Sigmoid colon (tissue), 7 donors: Measurements from ENCODE around the gene MROH8. TPM values are rescaled to one million over a fixed set of nuclear protein-coding genes. Genes with fewer than 3 reads are reported as not detected.

Experiments
- DNase-seq: peaks from one replicate; pipeline ENCODE4 v3.0.0-alpha.2; 2019
- H3K27ac ChIP-seq, 4 donors: fragments of 200-600 bp; sonication (generic); one replicate each; pipeline ENCODE4 v1.5.1; 2016 to 2019; ENCODE audit warnings: mild to moderate bottlenecking in 1 of 4
- H3K27me3 ChIP-seq, 3 donors: fragments of 200-600 bp; sonication (generic); one replicate each; pipeline ENCODE4 v1.5.1; 2019; ENCODE audit warnings: mild to moderate bottlenecking in 1 of 3
- H3K36me3 ChIP-seq, 4 donors: fragments of 200-600 bp; sonication (generic); one replicate each; pipeline ENCODE4 v1.5.1; 2016 to 2019
- H3K4me1 ChIP-seq, 4 donors: fragments of 200-600 bp; sonication (generic); one replicate each; pipeline ENCODE4 v1.5.1; 2017 to 2019
- H3K4me3 ChIP-seq, 4 donors: fragments of 200-600 bp; sonication (generic); one replicate each; pipeline ENCODE4 v1.5.1; 2017 to 2019; ENCODE audit warnings: mild to moderate bottlenecking in 2 of 4, moderate library complexity in 1 of 4
- H3K9me3 ChIP-seq, 4 donors: fragments of 200-600 bp in 3 of 4; sonication (generic) in 3 of 4; one replicate each; pipeline versions ENCODE4 v1.5.1 to v1.6.1; 2013 to 2019
- CTCF ChIP-seq, 4 experiments: fragments of 450-650 bp in 3 of 4; fragments of 200-600 bp in 1 of 4; IDR thresholded peaks; one replicate each; pipeline ENCODE4 v1.5.1; 2016 to 2019; ENCODE audit warnings: antibody characterized with exemption in 4 of 4, mild to moderate bottlenecking in 3 of 4, moderate library complexity in 2 of 4
- EP300 ChIP-seq, 4 donors: sonication (generic); formaldehyde crosslinking; IDR thresholded peaks; one replicate each; pipeline ENCODE4 v1.6.1; 2017; ENCODE audit warnings: antibody characterized with exemption in 4 of 4
- POLR2A ChIP-seq, 2 donors: fragments of 450-650 bp; IDR thresholded peaks; one replicate each; pipeline ENCODE4 v1.6.1; 2016; ENCODE audit warnings: antibody characterized with exemption in 2 of 2, mild to moderate bottlenecking in 2 of 2, moderate library complexity in 2 of 2
- POLR2AphosphoS5 ChIP-seq, 4 donors: sonication (generic); formaldehyde crosslinking; IDR thresholded peaks; one replicate each; pipeline ENCODE4 v1.6.1; 2017; ENCODE audit warnings: antibody characterized with exemption in 4 of 4
- WGBS, 2 donors: extraction: QIAGEN DNeasy Blood & Tissue Kit; methylation state at CpG; one replicate each; pipeline ENCODE4 v1.1.7; 2013; 5-methylcytosine and 5-hydroxymethylcytosine counted together
- intact Hi-C: fragments of 100-400 bp; cut with DNase I; formaldehyde crosslinking; loops from one replicate; pipeline ENCODE4 v1.15.1; 2023
- polyA plus RNA-seq, 3 donors: library from polyadenylated mRNA; stranded (reverse); fragments of 200-250 nt; gene quantifications; one replicate each; pipeline ENCODE4 v1.2.3, GENCODE V29; 2013
- total RNA-seq, 4 donors: library from RNA; depleted of rRNA; stranded (reverse); fragments of >200 nt; gene quantifications; one replicate each; pipeline ENCODE4 v1.1.0, GENCODE V29; 2016
- donor health status: healthy with polysubstance abuse.
- donor health status: Bipolar disorder and iron deficiency.
- donor health status: healthy.

Gene MROH8
- total and polyA plus RNA-seq, 7 donors, result 0.46 to 11.1 (median 2.4) TPM

DNA sequence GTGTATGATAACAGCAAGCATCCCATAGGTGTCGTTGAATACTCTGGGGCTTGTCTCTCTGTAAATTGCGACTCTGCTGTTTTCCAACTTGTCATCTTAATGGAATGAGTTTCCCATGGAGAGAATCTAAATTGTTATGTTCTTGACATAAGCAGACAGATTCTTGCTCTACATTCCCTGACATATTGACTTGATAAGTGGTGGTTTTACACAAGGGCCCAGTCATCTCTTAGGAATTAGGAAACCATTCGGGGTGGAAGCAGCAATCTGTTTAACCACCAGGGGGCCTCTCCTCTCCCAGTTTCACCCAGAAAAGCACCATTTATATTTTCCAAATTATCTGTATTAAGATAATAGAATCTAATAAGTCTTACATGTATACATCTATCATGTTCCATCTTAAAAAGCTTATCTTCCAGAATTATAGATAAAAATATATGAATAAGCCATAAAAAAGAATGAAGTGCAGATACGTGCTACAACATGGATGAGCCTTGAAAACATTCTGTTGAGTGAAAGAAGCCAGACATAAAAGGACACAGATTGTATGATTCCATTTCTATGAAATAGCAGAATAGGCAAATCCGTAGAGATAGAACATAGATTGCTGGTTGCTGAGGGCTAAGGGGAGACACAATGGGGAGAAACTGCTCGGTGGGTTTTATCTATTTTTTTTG is 23.1 kb upstream of the MROH8 start:
- Histone ChIP-seq H3K4me1 (peaks cover 0 to 14% (median 7%) of the 10 kb centered on the region in 4 donors), H3K9me3 (no peaks in the 10 kb centered on the region), H3K4me3 (no peak overlapping the region), H3K27me3 (no peaks in the 10 kb centered on the region), H3K27ac (peak overlapping the region; percentile 47 to 76 (median 63)), H3K36me3 (peaks cover 14 to 76% (median 33%) of the 10 kb centered on the region in 4 donors)
- intact Hi-C loops, result loop anchor here (5.0 to 10.0 kb wide), 2 partner anchors 182 to 330 kb away; no protein-coding TSS in a partner anchor
- 77 to 79% methylated on average over 6 of the region's 6 CpGs for WGBS, 2 donors
- TF ChIP-seq EP300 (IDR thresholded peaks at IDR 0.05) (no peak), POLR2AphosphoS5 (IDR thresholded peaks at IDR 0.05) (peak in 3 of 4 donors; percentile 20 to 38 (median 33)), CTCF (IDR thresholded peaks at IDR 0.05) (peak; percentile 53 to 79 (median 65))
- DNase-seq, result no peak

DNA sequence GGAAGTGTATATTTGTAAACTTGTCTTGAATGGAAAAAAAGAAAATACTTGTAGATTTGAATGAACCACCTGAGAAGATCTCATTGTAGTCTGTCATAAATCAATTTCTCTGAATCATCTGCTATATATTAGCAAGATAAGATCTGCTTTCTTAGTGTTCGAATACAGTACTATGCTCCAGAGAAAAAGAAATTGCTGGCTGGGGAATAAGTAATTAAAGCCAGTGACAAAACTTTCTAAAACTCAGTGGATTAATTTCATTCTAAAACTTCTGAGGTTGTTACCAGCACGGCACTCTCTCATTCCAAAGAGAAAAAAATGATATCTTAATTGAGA is 22.4 kb upstream of the MROH8 start:
- H3K4me1 ChIP-seq, result peaks cover 0 to 14% (median 7%) of the 10 kb centered on the region in 4 donors
- TF ChIP-seq EP300 (IDR thresholded peaks at IDR 0.05), result no peak
- TF ChIP-seq POLR2A (IDR thresholded peaks at IDR 0.05), result no peak
- no peak for TF ChIP-seq CTCF (IDR thresholded peaks at IDR 0.05)
- TF ChIP-seq POLR2AphosphoS5 (IDR thresholded peaks at IDR 0.05), result no peak
- 81 to 84% methylated on average over 2 of the region's 2 CpGs for WGBS, 2 donors
- no peaks in the 10 kb centered on the region for H3K9me3 ChIP-seq
- DNase-seq, result no peak
- peak overlapping the region; percentile 47 to 76 (median 63) for H3K27ac ChIP-seq
- peaks cover 12 to 70% (median 28%) of the 10 kb centered on the region in 4 donors for H3K36me3 ChIP-seq
- no peak overlapping the region for H3K4me3 ChIP-seq
- H3K27me3 ChIP-seq, result no peaks in the 10 kb centered on the region
- intact Hi-C loops, result loop anchor here (5.0 to 10.0 kb wide), 2 partner anchors 183 to 331 kb away; no protein-coding TSS in a partner anchor

DNA sequence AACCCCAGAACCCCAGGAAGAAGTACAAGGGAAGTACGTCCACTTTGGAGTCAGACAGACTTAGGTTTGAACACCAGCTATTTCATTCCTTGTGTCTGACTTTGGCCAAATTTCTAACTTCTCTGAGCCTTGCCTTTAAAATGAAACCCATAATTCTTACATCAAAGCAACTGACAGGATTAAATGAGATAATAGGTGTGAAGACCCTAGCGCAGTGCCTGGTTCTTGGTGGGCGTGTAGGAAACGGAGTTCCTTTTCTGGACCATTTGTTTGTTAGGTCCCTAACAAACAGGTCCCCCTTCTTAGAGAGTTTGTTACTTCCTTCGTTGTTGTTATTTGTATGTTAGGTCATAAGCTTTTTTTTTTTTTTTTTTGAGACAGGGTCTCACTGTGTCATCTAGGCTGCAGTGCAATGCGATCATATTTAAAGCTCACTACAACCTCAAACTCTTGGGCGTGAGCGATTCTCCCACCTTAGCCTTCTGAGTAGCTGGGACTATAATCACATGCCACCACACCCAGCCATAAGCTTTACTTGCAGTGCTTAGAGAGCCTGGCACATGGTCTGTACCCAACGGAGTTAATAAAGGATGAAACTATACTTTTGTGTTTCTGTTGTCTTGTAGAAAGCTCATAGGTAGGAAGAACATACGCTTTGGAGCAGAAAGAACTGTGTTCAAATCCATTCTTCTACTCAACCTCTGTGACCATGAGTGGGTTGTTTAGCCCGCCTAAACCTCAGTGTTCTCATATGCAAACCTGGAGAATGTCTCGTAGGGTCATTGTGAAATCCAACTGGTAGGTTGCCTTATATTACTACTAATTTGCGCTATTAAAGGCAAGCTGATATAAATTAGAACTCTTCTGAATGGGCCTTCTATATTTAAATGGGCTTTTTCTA is 21.8 kb upstream of the MROH8 start:
- H3K36me3 ChIP-seq, result peaks cover 12 to 63% (median 27%) of the 10 kb centered on the region in 4 donors
- 79 to 88% methylated on average over 13 of the region's 13 CpGs for WGBS, 2 donors

DNA sequence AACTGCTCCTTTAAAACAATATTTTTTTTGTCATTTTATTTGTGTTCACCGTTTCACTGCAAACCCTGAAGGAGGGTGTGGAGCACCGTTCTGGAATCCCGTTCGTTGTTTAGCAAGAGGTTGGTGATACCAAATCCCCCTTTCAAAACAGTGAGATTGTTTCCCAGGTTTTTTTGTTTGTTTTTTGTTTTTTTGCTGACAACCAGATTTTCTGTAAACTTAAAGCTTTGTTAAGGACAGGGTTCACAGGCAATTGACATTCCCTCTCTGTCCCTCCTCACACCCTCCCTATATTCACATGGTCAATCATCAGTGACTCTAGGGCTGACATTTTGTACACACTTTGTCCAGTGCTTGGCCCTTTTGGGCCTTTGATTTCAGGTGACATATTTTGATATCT is 21.0 kb upstream of the MROH8 start:
- WGBS, 2 donors, result 89 to 91% methylated on average over 4 of the region's 4 CpGs
- Histone ChIP-seq H3K27ac (no peak overlapping the region), H3K27me3 (no peaks in the 10 kb centered on the region), H3K4me1 (peaks cover 0 to 16% (median 10%) of the 10 kb centered on the region in 4 donors), H3K36me3 (peaks cover 8 to 55% (median 27%) of the 10 kb centered on the region in 4 donors), H3K9me3 (no peaks in the 10 kb centered on the region), H3K4me3 (no peak overlapping the region)
- no peak for TF ChIP-seq POLR2AphosphoS5 (IDR thresholded peaks at IDR 0.05)
- no peak for TF ChIP-seq CTCF (IDR thresholded peaks at IDR 0.05)
- TF ChIP-seq POLR2A (IDR thresholded peaks at IDR 0.05), result no peak
- TF ChIP-seq EP300 (IDR thresholded peaks at IDR 0.05), result no peak
- intact Hi-C loops, result loop anchor here (5.0 to 10.0 kb wide), 2 partner anchors 184 to 332 kb away; no protein-coding TSS in a partner anchor
- no peak for DNase-seq

More for the DNA sequence above, 21.8 kb upstream of the MROH8 start:
- no peaks in the 10 kb centered on the region for H3K9me3 ChIP-seq
- H3K27me3 ChIP-seq, result no peaks in the 10 kb centered on the region
- TF ChIP-seq CTCF (IDR thresholded peaks at IDR 0.05), result no peak
- TF ChIP-seq EP300 (IDR thresholded peaks at IDR 0.05), result no peak
- TF ChIP-seq POLR2A (IDR thresholded peaks at IDR 0.05), result no peak
- no peak for TF ChIP-seq POLR2AphosphoS5 (IDR thresholded peaks at IDR 0.05)
- H3K4me1 ChIP-seq, result peaks cover 0 to 14% (median 7%) of the 10 kb centered on the region in 4 donors
- peak overlapping the region; percentile 47 to 76 (median 63) for H3K27ac ChIP-seq
- DNase-seq, result no peak
- no peak overlapping the region for H3K4me3 ChIP-seq
- intact Hi-C loops, result loop anchor here (5.0 to 10.0 kb wide), 2 partner anchors 184 to 331 kb away; no protein-coding TSS in a partner anchor
